ENCODE results near the gene CANT1.
A peak's percentile ranks its signal among the peaks of the same experiment; 100 is the strongest.

Gene CANT1

DNA sequence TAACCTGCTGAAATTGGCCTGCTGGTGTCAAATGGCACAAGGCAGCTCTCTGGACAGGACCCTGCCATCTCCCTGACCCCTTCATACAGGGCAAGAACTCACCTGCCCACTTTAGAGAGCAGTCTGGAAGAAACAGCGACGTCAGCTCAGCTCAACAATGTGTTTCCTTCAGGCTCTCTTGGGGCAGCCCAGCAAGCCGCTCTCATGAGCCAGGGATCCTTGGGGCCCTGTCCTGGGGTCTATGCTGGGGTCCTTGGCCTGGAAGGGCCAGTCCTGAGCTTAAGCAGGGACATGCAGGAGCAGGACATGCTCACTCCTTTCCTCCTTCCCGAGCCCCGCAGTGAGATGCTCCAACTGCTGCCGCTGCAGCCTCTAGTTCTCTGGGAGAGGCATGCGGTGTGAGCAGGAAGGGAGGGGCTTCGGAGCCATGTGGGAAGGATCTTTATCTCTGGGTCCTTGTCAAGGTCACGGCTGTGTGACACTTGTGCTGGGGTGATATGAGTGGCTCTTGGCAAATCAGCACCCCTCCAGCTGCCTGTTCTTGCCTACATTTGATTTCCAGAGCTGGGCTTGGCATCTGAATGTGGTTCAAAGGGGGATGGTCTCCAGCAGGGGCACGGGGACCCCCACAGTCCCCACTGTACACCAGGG lies 17.8 kb upstream of the CANT1 start:
- no peak for DNase-seq (ENCODE audit: low read depth)
- H3K4me3 ChIP-seq (ENCODE audit: low read depth, low read length) = no peak overlapping the region
- TF ChIP-seq, protein P1, sequence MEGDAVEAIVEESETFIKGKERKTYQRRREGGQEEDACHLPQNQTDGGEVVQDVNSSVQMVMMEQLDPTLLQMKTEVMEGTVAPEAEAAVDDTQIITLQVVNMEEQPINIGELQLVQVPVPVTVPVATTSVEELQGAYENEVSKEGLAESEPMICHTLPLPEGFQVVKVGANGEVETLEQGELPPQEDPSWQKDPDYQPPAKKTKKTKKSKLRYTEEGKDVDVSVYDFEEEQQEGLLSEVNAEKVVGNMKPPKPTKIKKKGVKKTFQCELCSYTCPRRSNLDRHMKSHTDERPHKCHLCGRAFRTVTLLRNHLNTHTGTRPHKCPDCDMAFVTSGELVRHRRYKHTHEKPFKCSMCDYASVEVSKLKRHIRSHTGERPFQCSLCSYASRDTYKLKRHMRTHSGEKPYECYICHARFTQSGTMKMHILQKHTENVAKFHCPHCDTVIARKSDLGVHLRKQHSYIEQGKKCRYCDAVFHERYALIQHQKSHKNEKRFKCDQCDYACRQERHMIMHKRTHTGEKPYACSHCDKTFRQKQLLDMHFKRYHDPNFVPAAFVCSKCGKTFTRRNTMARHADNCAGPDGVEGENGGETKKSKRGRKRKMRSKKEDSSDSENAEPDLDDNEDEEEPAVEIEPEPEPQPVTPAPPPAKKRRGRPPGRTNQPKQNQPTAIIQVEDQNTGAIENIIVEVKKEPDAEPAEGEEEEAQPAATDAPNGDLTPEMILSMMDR (conservative IDR thresholded peaks at IDR 0.05; ENCODE audit: low read depth, low read length) = no peak

DNA sequence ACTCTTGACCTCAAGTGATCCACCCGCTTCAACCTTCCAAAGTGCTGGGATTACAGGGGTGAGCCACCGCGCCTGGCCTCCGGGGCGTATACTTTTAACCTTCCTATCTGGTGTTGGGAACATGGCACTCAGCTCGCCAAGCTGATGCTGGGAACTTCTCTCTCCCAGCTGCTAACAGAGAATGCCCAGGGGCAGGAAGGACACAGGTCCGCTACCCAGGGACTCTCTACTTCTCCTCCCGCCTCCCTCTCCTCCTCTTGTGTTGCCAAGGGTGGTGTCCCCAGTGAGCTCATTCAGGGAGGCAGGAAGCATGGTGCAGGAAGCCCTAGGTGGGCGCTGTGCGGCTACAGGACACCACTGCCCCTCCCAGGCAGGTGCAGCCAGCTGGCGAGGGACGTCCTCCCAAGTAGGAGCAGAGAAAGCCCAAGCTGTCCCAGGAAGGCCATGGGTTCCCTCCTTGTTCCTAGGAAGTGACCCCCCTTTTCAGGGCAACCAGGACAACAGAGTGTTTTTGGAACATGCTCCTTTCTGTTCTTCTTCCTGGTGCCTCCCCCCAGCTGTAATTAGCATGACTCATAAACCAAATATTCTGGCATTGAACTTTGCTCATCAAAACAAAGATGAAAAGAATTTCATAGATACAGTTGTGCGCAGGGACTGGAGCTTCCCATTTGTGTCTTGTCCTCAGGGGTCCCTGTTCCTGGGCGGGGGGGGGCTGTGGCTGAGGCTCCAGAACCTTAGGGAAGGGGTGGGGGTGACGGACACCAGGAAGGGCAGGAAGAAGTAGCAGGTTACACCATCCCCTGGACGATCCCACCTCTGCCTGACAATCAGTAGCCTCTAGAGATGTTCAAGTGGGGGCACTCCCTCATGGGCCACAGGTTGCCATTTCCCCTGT lies 17.1 kb upstream of the CANT1 start:
- peak; percentile 66 for DNase-seq (ENCODE audit: low read depth)
- no peak overlapping the region for H3K4me3 ChIP-seq (ENCODE audit: low read depth, low read length)
- TF ChIP-seq, protein P1 (conservative IDR thresholded peaks at IDR 0.05; ENCODE audit: low read depth, low read length) = no peak

DNA sequence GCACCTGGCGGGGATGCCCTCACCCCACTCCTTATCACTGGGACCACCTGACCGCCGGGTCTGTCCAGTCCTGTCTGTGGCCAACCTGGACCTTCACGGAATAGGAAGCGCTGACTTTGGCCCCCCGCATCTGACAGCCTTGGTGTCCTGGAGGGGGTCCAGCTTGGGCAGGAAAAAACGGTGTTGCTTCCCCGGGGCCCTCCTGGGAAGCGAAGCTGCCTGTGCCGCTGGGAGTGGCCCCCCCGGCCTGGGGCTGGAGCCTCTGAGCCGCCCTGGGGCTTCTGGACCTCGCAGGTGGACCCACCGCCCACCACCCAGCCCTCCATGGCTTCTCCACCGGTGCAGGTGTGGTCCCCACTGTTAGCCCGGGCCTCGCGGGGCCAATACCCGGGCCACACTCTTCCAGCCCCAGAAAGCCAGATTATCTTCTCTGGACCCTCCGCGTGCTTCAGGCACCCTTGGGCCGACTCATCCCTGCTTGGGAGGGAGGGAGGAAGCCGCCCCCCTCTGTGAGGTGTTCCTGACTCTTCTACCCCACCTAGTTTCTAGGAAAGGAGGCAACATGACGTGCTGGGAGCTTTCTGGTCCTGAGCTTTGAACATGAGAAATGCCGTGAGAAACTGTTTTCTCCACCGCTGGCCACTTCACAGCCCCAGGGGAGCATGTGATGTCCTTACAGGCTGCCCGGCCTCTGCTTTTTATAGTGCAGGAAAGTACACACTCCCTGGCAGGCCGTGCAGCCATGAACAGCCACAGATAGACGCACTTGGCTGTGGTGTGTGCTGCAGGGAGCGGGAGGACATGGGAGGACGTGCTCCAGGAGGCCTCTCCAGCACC lies 15.6 kb upstream of the CANT1 start:
- TF ChIP-seq, protein P1 (conservative IDR thresholded peaks at IDR 0.05; ENCODE audit: low read depth, low read length) = no peak
- peak overlapping the region; percentile 72 for H3K4me3 ChIP-seq (ENCODE audit: low read depth, low read length)
- no peak for DNase-seq (ENCODE audit: low read depth)

DNA sequence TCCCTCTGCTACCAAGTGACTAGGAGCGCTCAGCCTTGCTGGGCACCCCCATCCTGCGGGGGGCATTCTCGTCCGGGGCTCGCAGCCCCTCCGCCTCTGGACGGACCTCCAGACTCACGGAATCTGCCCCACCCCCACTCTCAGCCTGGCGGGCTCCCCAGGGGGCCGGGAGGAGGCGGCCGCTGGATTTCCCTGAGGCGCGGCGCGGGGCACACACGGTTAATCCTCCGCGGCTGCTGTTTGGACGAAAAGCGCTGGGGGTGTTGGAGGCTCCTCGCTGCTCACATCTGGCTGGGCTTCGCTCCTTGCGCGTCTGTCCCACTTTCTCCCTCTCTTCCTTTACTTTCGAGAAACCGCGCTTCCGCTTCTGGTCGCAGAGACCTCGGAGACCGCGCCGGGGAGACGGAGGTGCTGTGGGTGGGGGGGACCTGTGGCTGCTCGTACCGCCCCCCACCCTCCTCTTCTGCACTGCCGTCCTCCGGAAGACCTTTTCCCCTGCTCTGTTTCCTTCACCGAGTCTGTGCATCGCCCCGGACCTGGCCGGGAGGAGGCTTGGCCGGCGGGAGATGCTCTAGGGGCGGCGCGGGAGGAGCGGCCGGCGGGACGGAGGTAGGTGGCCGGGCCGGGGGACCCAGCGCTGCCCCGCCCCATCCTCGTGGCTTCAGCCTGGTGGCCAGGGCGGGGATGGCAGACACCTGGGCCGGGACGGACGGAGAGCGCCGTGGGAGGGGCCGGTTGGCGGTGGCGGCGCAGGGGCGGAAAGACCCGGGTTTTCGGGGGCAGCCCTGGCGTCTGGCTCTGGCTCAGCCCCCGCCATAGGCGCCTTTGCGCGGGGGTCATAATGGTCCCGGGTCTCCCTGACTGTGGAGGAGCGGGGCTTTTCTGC lies 14.6 kb upstream of the CANT1 start, which contains the start of gene C1QTNF1:
C1QTNF1 (plus strand) TSS at position 284 of the 886 bp plus-strand sequence. CDS start 19,800 bp downstream, outside the sequence.
- H3K4me3 ChIP-seq (ENCODE audit: low read depth, low read length) = peak within 1 kb of the TSS; percentile 72
- TF ChIP-seq, protein P1 (conservative IDR thresholded peaks at IDR 0.05; ENCODE audit: low read depth, low read length) = peak; percentile 17
- peak; percentile 65 for DNase-seq (ENCODE audit: low read depth)

DNA sequence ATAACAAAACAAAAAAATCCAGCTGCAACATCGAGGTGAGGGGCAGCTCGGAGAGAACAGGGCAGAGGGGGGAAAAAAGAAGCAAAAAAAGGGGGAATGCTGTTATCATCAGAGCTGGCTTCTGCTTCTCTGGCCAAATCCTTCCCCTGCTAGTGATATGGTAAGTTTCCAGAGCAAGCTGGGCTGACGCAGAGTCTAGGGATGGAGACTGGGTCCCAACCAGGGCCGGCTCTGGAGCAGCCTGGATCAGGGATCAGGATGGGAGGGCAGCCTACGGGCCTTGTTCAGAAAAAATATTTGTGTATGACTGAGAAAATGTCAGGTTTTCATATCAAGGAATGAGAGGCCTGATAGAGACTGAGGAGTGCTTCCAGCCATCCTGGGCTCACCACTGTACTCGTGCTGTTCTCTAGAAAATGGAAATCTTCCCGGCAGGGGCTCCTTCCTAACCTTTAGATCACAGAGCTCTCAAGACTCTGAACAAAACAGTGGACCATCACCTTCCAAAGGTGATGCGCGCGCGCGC lies 13.7 kb upstream of the CANT1 start:
- TF ChIP-seq, protein P1 (conservative IDR thresholded peaks at IDR 0.05; ENCODE audit: low read depth, low read length) = no peak
- no peak for DNase-seq (ENCODE audit: low read depth)
- H3K4me3 ChIP-seq (ENCODE audit: low read depth, low read length) = no peak overlapping the region
